HG03575 (cell line): Measurements from ENCODE around the gene ZGPAT.

Experiments
- ATAC-seq: cut with Tn5 transposase; IDR thresholded peaks from one replicate; pipeline ENCODE4 v1.9.1; 2021; ENCODE audit not compliant: unreplicated experiment, insufficient number of reproducible peaks, low FRiP score; ENCODE audit errors: extremely low read depth

The ZGPAT gene

GRCh38 chr20:63739130-63740069 is 31.6 kb downstream of the ZGPAT start, which contains the start of gene SLC2A4RG:
TSS of gene SLC2A4RG (plus strand) at chr20:63739776. CDS start at chr20:63739913, 137 bp downstream.
- ATAC-seq, result no peak

DNA sequence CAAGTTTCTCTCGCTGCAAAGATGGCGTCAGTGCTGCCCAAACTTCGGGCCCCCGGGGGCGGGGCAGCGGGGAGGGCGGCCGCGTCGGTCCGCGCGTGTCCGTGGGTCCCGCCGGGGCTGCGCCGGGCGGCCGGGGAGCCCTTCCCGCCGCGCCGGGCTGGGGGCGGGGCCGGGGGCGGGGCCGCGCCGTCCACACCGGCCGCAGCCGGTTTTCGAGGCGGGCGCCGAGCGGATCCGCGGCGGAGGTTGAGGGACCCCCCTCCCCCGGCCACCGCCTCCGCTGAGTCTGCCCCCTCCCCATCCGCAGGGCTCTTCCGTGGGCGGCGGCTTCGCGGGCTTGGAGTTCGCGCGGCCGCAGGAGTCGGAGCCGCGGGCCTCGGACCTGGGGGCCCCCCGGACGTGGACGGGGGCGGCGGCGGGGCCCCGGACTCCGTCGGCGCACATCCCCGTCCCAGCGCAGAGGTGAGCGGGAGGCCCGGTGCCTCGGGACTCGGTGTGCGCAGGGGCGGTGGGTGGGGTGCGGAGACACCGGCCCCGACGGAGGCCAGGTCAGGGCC is 32.3 kb downstream of the ZGPAT start:
- ATAC-seq, result no peak

DNA sequence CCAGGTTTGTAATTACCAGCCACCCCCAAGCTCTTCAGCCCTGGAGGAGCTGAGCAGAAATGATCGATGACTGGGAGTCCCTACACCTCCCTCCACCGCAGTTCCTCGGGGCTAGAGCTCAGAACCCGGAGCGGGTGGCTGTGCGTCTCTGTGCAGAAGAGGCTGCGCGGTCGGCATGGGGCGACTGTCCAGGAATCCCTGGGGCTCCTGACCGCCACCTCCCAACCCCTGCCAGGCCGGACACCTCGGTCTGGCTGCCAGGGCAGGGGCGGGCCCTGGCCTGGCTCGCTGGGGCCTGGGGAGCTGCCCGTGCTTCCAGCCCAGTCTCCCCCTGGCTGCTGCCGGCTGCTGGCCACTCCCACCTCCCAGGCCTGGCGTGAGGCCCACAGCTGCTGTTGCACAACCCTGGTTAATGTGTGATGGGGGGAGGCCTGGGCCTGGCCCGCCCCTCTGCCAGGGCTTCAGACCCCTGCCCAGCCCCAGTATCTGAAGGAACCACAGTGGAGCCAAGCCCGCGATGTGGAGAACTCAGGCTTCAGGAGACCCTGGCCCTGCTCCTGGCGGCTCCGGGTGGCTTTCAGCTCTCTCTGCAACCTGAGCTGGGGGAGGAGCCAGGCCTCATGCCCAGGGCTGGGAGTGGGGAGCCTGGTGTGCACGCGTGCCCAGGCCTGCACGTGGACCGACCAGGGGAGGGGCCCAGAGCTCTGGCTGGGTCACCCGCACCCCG is 33.0 kb downstream of the ZGPAT start:
- ATAC-seq, result no peak

- ATAC-seq, result no peak
These were observed 33.5 kb downstream of the ZGPAT start for GRCh38 chr20:63741354-63741675.

- ATAC-seq, result no peak
These were observed 34.0 kb downstream of the ZGPAT start for GRCh38 chr20:63741676-63742380.

DNA sequence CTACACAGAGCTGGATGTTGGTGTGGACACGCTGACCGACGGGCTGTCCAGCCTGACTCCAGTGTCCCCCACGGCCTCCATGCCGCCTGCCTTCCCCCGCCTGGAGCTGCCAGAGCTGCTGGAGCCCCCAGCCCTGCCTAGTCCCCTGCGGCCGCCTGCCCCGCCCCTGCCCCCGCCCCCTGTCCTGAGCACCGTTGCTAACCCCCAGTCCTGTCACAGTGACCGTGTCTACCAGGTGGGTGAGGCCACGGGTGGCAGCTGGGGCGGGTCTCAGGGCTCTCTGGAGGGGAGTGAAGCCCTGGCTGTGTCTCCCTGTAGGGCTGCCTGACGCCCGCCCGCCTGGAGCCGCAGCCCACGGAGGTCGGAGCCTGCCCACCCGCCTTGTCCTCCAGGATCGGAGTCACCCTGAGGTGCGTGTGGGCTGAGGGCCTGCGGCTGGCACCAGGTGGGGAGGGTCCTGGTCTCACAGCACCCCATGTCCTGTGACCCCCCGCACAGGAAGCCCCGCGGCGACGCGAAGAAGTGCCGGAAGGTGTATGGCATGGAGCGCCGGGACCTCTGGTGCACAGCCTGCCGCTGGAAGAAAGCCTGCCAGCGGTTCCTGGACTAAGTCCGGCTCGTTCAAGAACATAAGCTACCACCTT is 34.7 kb downstream of the ZGPAT start:
- no peak for ATAC-seq

- no peak for ATAC-seq
These were observed 35.6 kb downstream of the ZGPAT start for GRCh38 chr20:63743210-63743970.

- no peak for ATAC-seq
These were observed 36.3 kb downstream of the ZGPAT start for GRCh38 chr20:63744158-63744557.

GRCh38 chr20:63744574-63745423 is 37.0 kb downstream of the ZGPAT start:
- ATAC-seq, result no peak

DNA sequence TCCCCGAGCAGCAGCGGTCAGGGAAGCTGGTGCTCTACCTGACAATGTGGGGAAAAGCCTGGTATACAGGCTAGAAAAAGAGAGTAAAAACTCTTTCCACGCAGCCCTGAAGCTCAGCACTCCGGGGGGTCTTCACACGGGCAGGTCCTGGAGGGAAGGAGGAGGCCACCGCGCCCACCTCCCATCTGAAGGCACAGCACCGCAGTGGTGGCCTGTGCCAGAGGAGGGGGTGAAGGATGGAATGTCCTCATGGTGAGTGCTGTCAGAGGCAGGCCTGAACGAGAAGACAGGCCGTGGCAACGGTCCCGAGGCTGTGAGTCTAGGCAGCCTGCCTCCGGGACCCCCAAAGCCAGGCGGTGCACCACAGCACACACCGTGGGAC is 37.6 kb downstream of the ZGPAT start:
- ATAC-seq, result no peak

- ATAC-seq, result no peak
These were observed 38.3 kb downstream of the ZGPAT start for GRCh38 chr20:63745961-63746731.

GRCh38 chr20:63746751-63747315 is 39.0 kb downstream of the ZGPAT start:
- ATAC-seq, result no peak

GRCh38 chr20:63747622-63748069 is 39.8 kb downstream of the ZGPAT start:
- ATAC-seq, result no peak

DNA sequence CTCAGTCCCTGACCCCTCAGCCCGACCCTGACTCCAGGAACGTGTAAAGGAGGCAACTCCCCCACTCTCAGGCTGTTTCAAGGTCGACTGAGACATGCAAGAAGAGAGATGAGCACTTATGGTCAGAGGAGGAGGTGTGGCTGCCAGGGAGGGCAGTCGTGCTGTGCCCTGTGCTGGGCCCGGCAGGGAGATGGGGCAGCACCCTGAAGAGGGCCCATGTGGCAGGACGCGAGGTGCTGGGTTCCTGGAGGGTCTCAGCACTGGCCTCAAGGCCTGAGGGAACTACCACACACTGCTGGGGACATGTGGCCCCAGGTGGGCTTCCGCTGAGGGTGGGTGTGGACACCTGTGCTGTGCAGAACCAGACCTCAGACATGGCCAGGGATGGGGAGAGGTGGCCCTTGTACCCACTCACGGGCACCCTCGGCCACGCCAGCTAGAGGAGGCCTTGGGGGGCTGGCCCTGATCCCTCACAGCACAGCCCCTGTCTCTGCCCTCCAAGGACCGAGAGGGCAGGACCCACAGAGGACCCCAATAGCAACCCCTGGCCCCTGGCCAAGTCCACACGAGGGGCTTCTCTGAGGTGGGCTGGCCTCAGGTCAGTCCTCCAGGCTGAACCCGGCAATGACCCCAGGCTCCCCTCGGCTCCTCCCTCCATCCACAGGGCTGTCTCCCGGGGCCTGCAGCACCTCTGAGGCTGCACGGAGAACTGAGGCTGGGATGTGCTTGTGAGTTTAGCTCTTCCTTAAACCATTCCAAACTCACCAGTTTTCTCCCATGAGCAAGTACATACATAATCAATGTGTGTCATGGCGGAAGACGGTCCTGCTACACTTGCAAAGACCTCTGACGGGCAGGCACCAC is 40.5 kb downstream of the ZGPAT start:
- no peak for ATAC-seq

DNA sequence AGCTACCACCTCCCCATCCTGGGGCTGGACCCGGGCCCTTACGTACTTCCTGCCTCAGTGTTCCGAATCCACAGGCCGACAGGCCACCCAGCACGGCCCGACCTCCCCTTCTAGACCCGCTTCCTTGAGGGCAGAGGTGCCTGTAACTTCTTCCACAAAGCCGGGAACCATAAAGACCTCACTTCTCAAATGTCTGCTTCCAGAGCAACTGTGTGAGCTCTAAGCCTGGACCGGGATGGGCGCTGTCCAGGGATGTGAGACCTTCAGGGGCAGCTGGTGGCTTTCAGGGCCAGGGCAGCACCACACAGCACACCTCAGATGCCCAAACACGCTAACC is 41.1 kb downstream of the ZGPAT start:
- no peak for ATAC-seq
